Neural crest cell (in vitro differentiated cells): ENCODE results near the gene ZNF521. TPM values are rescaled to one million over a fixed set of nuclear protein-coding genes. Genes with fewer than 3 reads are reported as not detected.

Source experiments
- DNase-seq: peaks from one replicate; pipeline ENCODE4 v3.0.0; 2021; ENCODE audit warnings: low read depth, mixed read lengths, low spot score
- H3K27ac Mint-ChIP-seq: one replicate; pipeline ENCODE4 v1.8.0; 2021; ENCODE audit warnings: mild to moderate bottlenecking, mixed read lengths; ENCODE audit not compliant: unreplicated experiment
- H3K27me3 Mint-ChIP-seq: 2 replicates; pipeline ENCODE4 v1.8.0; 2021; ENCODE audit warnings: low read depth, mild to moderate bottlenecking, mixed read lengths
- H3K36me3 Mint-ChIP-seq: 2 replicates; pipeline ENCODE4 v1.8.0; 2021; ENCODE audit warnings: low read depth, mild to moderate bottlenecking, mixed read lengths
- H3K4me1 Mint-ChIP-seq: 2 replicates; pipeline ENCODE4 v1.8.0; 2021; ENCODE audit warnings: mixed read lengths
- H3K4me3 Mint-ChIP-seq: one replicate; pipeline ENCODE4 v1.8.0; 2021; ENCODE audit warnings: mild to moderate bottlenecking, mixed read lengths
- H3K9me3 Mint-ChIP-seq: 2 replicates; pipeline ENCODE4 v1.8.0; 2021; ENCODE audit warnings: mixed read lengths
- total RNA-seq: library from RNA; stranded (reverse); gene quantifications from 2 replicates; pipeline ENCODE4 v1.2.1, GENCODE V29; 2021
- TF ChIP-seq, protein P1 (sequence below): fragments of 200-600 bp; sonication (generic); conservative IDR thresholded peaks from 2 replicates; pipeline ENCODE4 v1.5.0; 2021; ENCODE audit warnings: antibody characterized with exemption, mild to moderate bottlenecking

The ZNF521 gene
- total RNA-seq, 1 donor from 2014 or later, result 86.1 TPM

DNA sequence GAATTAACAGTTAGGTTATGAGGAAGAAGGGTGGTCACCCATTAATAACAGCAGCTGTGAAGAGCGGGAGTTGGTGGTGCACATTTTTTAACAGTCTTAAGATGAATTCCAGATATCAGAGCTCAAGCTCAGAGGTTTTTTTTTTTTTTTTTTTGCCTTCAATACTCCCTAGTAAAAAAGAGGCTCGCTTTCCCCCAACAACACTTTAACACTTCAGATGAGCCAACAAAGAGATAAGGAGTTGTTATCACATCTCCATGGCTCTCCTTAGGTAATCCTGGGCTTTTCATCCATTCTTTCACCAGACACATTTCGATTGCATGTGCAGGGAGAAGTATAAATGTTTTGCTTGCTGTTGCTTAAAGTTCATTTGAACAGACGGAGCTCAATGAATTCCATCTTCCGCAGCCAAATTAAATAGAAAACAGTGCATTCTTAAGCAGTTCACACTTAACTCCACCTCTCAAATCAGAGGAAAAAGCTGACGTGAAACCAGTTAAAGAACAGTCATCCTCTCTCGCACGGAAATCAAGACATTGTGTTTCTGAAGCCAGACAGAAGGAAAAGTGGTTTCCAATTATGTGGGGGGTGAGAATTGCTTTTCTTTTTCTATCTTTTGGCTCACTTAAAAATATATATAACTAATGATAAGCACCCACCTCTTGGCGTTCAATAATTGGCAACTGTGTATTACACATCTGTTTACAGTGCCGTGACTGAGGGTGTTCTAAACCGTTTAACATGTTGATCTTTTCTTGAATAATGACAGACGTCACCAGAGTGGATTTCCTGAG, 118.2 kb downstream of the ZNF521 start:
- Mint-ChIP-seq H3K27ac (no peak overlapping the region), H3K36me3 (no peaks in the 10 kb centered on the region), H3K4me3 (peak overlapping the region; percentile 8)

DNA sequence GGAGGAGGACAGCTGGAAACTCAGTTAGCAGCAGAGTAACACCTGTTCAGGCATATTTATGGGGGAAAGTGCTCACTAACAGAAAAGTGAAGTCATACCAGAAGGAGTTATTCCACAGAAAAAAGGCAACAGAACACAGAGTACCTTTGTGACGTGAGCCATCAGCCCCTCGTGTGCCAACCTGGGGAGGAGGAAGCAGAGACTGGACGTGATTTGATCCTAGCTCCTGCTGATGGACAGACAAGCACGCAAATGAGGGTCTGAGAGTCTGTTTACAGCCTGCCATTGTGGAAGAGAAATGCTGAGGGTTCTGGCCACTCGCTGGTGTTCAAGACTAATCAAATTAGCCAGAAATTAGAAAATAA, 120.7 kb downstream of the ZNF521 start:
- Mint-ChIP-seq H3K4me1 (peaks cover 45% of the 10 kb centered on the region), H3K4me3 (peak overlapping the region; percentile 38), H3K27ac (peak overlapping the region; percentile 97), H3K36me3 (peaks cover 12% of the 10 kb centered on the region), H3K27me3 (no peaks in the 10 kb centered on the region), H3K9me3 (no peaks in the 10 kb centered on the region)
- DNase-seq, result no peak
- TF ChIP-seq, protein P1, sequence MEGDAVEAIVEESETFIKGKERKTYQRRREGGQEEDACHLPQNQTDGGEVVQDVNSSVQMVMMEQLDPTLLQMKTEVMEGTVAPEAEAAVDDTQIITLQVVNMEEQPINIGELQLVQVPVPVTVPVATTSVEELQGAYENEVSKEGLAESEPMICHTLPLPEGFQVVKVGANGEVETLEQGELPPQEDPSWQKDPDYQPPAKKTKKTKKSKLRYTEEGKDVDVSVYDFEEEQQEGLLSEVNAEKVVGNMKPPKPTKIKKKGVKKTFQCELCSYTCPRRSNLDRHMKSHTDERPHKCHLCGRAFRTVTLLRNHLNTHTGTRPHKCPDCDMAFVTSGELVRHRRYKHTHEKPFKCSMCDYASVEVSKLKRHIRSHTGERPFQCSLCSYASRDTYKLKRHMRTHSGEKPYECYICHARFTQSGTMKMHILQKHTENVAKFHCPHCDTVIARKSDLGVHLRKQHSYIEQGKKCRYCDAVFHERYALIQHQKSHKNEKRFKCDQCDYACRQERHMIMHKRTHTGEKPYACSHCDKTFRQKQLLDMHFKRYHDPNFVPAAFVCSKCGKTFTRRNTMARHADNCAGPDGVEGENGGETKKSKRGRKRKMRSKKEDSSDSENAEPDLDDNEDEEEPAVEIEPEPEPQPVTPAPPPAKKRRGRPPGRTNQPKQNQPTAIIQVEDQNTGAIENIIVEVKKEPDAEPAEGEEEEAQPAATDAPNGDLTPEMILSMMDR, result no peak

More for the DNA sequence above, 118.2 kb downstream of the ZNF521 start:
- DNase-seq, result no peak
- TF ChIP-seq, protein P1, result no peak
- no peaks in the 10 kb centered on the region for H3K27me3 Mint-ChIP-seq
- H3K9me3 Mint-ChIP-seq, result no peaks in the 10 kb centered on the region
- H3K4me1 Mint-ChIP-seq, result peaks cover 41% of the 10 kb centered on the region

DNA sequence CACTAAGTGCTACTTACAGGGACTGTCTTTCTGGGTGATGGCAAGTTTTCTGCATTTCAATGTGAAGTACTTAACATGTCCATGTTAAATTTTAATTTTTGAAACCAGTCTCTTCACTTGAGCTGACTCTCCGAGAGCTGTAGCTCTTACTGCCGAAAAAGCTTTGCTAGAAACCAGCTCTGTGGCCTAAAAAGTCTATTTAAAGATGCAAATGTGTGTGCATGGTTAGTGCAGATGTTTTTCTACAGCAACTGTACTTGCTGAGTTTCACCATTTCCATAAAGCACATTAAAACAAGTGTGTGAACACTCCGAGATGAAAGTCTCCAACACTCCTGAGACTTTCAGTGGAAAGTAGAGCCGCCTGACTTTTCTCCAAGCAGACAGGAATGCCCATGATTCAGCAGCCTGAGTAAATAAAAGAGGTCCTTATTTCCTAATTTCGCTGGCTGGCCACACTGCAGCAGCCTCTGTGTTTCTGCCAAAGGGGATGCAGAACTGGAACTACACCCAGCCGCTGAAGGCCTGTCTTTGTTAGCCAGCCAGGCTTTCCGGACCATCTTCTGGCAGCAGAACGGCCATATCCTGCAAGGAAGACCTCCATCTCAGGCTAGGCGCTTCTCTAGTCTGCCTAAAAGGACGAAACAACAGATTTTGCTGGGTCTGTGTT, 121.2 kb downstream of the ZNF521 start:
- TF ChIP-seq, protein P1, result no peak
- H3K9me3 Mint-ChIP-seq, result no peaks in the 10 kb centered on the region
- no peaks in the 10 kb centered on the region for H3K27me3 Mint-ChIP-seq
- H3K4me1 Mint-ChIP-seq, result peaks cover 45% of the 10 kb centered on the region
- DNase-seq, result no peak
- H3K27ac Mint-ChIP-seq, result peak overlapping the region; percentile 97
- peak overlapping the region; percentile 38 for H3K4me3 Mint-ChIP-seq
- H3K36me3 Mint-ChIP-seq, result peaks cover 16% of the 10 kb centered on the region

DNA sequence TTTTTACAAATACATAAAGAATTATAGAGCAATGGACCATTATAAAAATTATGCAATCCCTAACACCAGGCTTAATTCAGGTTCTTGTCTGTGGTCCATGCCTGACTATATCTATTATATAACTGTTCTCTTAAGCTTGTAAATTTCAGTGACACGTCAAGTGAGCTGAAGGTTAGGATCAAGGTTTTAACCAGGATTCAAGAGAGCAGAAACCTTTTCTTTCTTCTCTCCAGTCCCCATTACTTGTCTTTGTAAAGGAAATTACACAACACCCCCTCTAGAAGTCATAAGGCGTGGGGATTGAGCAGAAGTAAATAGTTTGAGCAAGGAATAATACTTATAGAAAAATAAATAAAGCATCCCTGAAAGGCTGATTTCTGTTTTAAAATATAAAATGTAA, 122.0 kb downstream of the ZNF521 start:
- DNase-seq, result no peak
- Mint-ChIP-seq H3K4me1 (peaks cover 41% of the 10 kb centered on the region), H3K27ac (no peak overlapping the region), H3K4me3 (no peak overlapping the region), H3K9me3 (no peaks in the 10 kb centered on the region), H3K36me3 (peaks cover 25% of the 10 kb centered on the region), H3K27me3 (no peaks in the 10 kb centered on the region)
- TF ChIP-seq, protein P1, result no peak

DNA sequence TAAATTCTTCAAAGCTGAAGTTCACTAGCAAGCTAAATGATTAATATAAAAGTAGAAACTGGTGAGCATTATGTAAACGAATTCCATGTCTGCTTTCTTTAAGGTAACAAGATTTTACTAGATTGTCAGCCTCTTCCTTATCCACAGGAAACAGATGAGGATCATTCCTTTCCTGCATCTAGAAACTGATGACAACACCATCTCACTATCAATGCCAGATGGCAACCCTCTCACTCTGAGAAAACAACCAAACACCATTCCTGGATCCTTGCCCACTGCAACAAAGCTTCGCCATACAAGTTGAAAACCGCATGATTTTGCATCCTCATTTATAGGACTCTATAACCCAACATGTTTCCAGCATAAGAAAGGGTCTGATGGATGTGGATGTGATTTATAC, 122.9 kb downstream of the ZNF521 start:
- Mint-ChIP-seq H3K36me3 (peaks cover 31% of the 10 kb centered on the region), H3K4me1 (peaks cover 40% of the 10 kb centered on the region), H3K27ac (no peak overlapping the region), H3K9me3 (no peaks in the 10 kb centered on the region), H3K4me3 (no peak overlapping the region), H3K27me3 (no peaks in the 10 kb centered on the region)
- DNase-seq, result no peak
- TF ChIP-seq, protein P1, result no peak
